Measurements from ENCODE around the gene CANX.

The CANX gene

DNA sequence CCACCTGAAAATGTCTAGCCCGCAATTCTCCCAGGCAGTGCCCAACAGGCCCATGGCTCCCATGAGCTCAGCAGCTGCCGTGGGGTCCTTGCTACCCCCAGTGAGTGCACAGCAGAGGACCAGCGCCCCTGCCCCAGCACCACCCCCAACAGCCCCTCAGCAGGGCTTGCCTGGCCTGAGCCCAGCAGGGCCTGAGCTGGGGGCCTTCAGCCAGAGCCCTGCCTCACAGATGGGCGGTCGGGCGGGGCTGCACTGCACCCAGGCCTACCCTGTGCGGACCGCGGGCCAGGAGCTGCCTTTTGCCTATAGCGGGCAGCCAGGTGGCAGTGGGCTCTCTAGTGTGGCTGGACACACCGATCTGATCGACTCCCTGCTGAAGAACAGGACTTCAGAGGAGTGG lies 75.7 kb downstream of the CANX start:
- DNase-seq (ENCODE audit: low read depth, low spot score), result no peak

DNA sequence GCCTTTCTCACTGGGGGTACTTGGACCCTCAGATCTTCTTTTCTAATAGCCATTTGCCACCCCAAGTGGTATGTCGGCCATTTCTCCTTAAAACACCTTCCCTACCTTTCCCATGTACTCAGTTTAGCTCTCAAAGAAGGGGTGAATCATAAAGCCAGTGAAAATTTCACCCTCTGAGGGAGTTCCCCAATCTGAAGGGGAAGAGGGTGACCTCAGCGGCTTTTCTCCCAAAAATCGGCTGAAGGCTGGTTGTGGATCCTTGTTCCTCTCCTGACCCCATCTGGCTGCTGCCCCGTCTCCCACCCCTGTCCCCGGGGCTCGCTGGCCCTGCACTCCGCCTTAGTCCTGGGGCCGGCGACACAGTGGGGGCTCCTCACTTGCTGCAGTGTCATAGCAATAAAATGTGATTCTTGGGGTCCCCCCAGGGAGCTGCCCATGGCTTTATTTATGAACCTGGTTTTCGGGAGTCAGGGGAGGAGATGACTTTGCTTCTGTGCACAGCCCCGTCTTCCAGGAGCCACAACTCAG lies 77.7 kb downstream of the CANX start:
- no peak for DNase-seq (ENCODE audit: low read depth, low spot score)

DNA sequence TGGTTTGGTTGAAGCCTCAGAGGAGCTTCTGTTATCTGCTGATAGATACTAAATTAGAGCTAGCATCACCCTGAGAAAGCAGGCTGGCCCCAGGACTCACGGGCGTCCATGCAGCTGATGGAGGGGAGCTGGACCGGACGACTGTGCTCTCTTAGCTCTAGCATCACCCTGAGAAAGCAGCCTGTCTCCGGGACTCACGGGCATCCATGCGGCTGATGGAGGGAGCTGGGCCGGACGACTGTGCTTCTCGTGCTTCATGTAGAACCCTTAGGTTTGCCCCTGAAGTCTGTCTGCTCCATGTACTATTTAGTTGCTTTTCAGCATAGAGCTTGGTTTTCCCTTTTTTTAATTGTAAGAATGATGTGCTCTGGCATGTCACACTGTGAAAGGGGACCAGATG lies 78.7 kb downstream of the CANX start:
- no peak for DNase-seq (ENCODE audit: low read depth, low spot score)

DNA sequence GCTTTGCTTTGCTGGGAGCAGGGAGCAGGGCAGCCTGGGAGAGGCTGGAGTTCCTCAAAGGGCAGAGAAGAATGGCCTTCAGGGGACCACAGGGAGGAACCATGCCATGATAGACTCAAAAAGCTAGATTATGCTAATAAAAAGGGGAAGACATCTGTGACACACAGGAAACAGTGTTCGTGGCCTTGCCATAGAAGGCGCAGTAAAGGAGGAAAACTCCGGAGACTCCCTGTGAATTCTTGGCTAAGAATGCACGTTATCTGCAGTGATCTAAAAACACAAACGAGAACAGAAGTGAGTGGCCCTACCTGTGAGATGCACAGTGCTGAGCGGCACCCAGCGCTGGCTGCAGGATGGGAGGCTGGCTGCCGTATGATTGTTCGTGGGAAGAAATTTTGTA lies 79.1 kb downstream of the CANX start:
- DNase-seq (ENCODE audit: low read depth, low spot score), result no peak

DNA sequence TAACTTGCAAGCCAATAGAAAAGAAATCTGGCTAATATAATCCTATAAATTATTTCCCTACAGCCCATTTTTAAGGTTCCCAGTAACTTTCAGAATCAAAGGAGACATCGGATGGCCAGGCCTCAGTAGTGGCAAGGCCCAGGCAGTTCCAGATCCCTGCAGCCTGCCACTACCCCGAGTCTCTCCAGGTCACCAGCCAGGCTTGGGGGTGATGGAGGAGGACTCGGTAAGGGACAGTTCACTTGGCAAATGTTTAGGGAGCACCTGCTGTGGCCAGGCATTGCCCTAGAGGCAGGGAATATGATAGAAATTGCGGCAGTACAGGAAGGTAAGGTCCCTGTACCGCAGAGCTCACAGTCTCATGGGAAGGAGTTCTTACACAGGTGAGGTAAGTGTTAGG lies 79.8 kb downstream of the CANX start:
- DNase-seq (ENCODE audit: low read depth, low spot score), result no peak

DNA sequence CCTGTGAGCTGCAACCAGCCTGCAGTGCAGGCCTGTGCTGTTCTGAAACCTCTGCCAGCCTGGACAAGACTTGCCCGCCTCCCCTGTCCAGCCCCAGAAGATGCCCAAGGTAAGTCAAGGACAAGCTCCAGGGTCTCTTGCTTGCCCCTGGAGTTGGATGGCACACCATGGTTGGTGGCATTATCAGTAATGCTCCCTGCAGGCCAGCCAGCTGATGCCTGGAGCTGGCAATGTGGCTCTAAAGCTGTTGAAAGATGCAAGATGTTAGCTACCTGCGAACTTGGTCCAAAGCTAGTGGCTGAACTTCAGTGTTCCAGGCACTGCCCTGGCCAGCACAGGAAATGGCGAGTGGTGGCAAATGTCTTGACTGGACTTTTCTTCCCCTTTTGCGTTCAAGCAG lies 81.1 kb downstream of the CANX start:
- DNase-seq (ENCODE audit: low read depth, low spot score), result no peak

DNA sequence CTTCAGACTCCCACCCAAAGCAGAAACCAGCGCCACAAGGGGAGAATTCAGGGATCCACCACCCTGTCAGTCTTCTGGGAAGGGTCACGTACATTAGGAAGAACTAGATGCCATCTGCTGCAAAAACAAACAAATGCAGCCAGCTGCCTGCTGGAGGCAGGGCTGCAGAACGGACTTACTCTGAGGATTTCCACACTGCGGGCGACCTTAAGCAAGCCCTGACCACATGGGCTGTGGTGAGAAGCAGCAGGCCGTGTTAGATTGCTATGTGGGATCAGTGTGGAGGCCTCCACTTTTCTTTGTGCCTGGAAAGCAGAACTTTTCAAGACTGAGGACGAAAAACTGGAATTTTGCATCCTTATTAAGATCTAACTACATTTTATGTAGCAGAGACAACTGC lies 81.6 kb downstream of the CANX start:
- DNase-seq (ENCODE audit: low read depth, low spot score), result no peak
